ENCODE data around the gene TXNRD3.
A peak's percentile ranks its signal among the peaks of the same experiment; 100 is the strongest.

Gene TXNRD3

GRCh38 chr3:126571078-126571477, 83.8 kb downstream of the TXNRD3 start:
- H4K8ac ChIP-seq (ENCODE audit: low read depth, low read length): no peak overlapping the region
- H2BK5ac ChIP-seq (ENCODE audit: low read length): no peak overlapping the region
- H3K4me2 ChIP-seq (ENCODE audit: insufficient read depth, low read length, poor library complexity, severe bottlenecking): no peak overlapping the region
- no peak overlapping the region for H2AK5ac ChIP-seq (ENCODE audit: low read depth, low read length)
- no peaks in the 10 kb centered on the region for H3K79me1 ChIP-seq (ENCODE audit: low read depth, low read length)
- H3K27me3 ChIP-seq (ENCODE audit: control insufficient read depth in 3 of 3, insufficient read depth in 3 of 3, low read depth in 1 of 3, low read length in 3 of 3): peaks cover 0 to 3% (median 0%) of the 10 kb centered on the region in 3 experiments
- no peak overlapping the region for H3K9ac ChIP-seq (ENCODE audit: low read depth, low read length, poor library complexity)
- no peak for DNase-seq (ENCODE audit: low spot score)
- H3K27ac ChIP-seq (replicated peaks; ENCODE audit: low read length): no peak overlapping the region
- no peak overlapping the region for H2BK12ac ChIP-seq (ENCODE audit: low read length)
- no peak overlapping the region for H2BK15ac ChIP-seq (ENCODE audit: low read length)
- H2BK120ac ChIP-seq (ENCODE audit: low read depth, low read length): no peak overlapping the region
- H3K4me3 ChIP-seq (ENCODE audit: low read length in 2 of 2): no peak overlapping the region
- H3K36me3 ChIP-seq (replicated peaks in 1 of 2; ENCODE audit: control insufficient read depth in 2 of 2, insufficient read depth in 2 of 2, low read length in 2 of 2): no peaks in the 10 kb centered on the region
- peaks cover 3 to 12% of the 10 kb centered on the region in 2 donors for H3K4me1 ChIP-seq (ENCODE audit: control insufficient read depth in 2 of 2, insufficient read depth in 1 of 2, low read depth in 1 of 2, low read length in 2 of 2)
- no peak overlapping the region for H3K14ac ChIP-seq (ENCODE audit: low read length)
- H3K23ac ChIP-seq (ENCODE audit: low read depth, low read length, poor library complexity): no peak overlapping the region
- H3K18ac ChIP-seq (ENCODE audit: low read length): peak overlapping the region; percentile 70
- WGBS, 2 donors (ENCODE audit: extremely low coverage in 2 of 2, insufficient read length in 2 of 2, insufficient replicate concordance in 1 of 2): no CpG with 5 or more reads among the region's 7 CpGs
- no peak overlapping the region for H4K91ac ChIP-seq (ENCODE audit: low read depth, low read length, poor library complexity)
- no peak overlapping the region for H2AFZ ChIP-seq (ENCODE audit: low read length)
- H3K9me3 ChIP-seq (replicated peaks in 1 of 2; ENCODE audit: control insufficient read depth in 2 of 2, insufficient read depth in 1 of 2, low read depth in 1 of 2, low read length in 2 of 2): no peaks in the 10 kb centered on the region
- no peak overlapping the region for H3K4ac ChIP-seq (ENCODE audit: low read length)

- peak overlapping the region in 1 of 2 donors; percentile 17 for H3K4me3 ChIP-seq (ENCODE audit: low read length in 2 of 2)
- H4K91ac ChIP-seq (ENCODE audit: low read depth, low read length, poor library complexity): peak overlapping the region; percentile 75
- H2BK15ac ChIP-seq (ENCODE audit: low read length): peak overlapping the region; percentile 73
- H3K14ac ChIP-seq (ENCODE audit: low read length): peak overlapping the region; percentile 63
- H2BK12ac ChIP-seq (ENCODE audit: low read length): no peak overlapping the region
- no CpG with 5 or more reads among the region's 6 CpGs for WGBS, 2 donors (ENCODE audit: extremely low coverage in 2 of 2, insufficient read length in 2 of 2, insufficient replicate concordance in 1 of 2)
- H4K8ac ChIP-seq (ENCODE audit: low read depth, low read length): no peak overlapping the region
- H3K27me3 ChIP-seq (ENCODE audit: control insufficient read depth in 3 of 3, insufficient read depth in 3 of 3, low read depth in 1 of 3, low read length in 3 of 3): peaks cover 0 to 5% (median 0%) of the 10 kb centered on the region in 3 experiments
- no peak for DNase-seq (ENCODE audit: low spot score)
- peak overlapping the region; percentile 44 for H3K18ac ChIP-seq (ENCODE audit: low read length)
- H3K4me2 ChIP-seq (ENCODE audit: insufficient read depth, low read length, poor library complexity, severe bottlenecking): no peak overlapping the region
- H3K36me3 ChIP-seq (replicated peaks in 1 of 2; ENCODE audit: control insufficient read depth in 2 of 2, insufficient read depth in 2 of 2, low read length in 2 of 2): no peaks in the 10 kb centered on the region
- no peaks in the 10 kb centered on the region for H3K79me1 ChIP-seq (ENCODE audit: low read depth, low read length)
- H3K27ac ChIP-seq (replicated peaks; ENCODE audit: low read length): no peak overlapping the region
- H3K23ac ChIP-seq (ENCODE audit: low read depth, low read length, poor library complexity): no peak overlapping the region
- H2AFZ ChIP-seq (ENCODE audit: low read length): no peak overlapping the region
- peak overlapping the region; percentile 55 for H3K9ac ChIP-seq (ENCODE audit: low read depth, low read length, poor library complexity)
- H3K4me1 ChIP-seq (ENCODE audit: control insufficient read depth in 2 of 2, insufficient read depth in 1 of 2, low read depth in 1 of 2, low read length in 2 of 2): peaks cover 3 to 12% of the 10 kb centered on the region in 2 donors
- no peak overlapping the region for H2BK120ac ChIP-seq (ENCODE audit: low read depth, low read length)
- H3K9me3 ChIP-seq (replicated peaks in 1 of 2; ENCODE audit: control insufficient read depth in 2 of 2, insufficient read depth in 1 of 2, low read depth in 1 of 2, low read length in 2 of 2): no peaks in the 10 kb centered on the region
- H3K4ac ChIP-seq (ENCODE audit: low read length): no peak overlapping the region
- no peak overlapping the region for H2BK5ac ChIP-seq (ENCODE audit: low read length)
- H2AK5ac ChIP-seq (ENCODE audit: low read depth, low read length): peak overlapping the region; percentile 25
Measured at GRCh38 chr3:126570103-126570541, 84.8 kb downstream of the TXNRD3 start.

DNA sequence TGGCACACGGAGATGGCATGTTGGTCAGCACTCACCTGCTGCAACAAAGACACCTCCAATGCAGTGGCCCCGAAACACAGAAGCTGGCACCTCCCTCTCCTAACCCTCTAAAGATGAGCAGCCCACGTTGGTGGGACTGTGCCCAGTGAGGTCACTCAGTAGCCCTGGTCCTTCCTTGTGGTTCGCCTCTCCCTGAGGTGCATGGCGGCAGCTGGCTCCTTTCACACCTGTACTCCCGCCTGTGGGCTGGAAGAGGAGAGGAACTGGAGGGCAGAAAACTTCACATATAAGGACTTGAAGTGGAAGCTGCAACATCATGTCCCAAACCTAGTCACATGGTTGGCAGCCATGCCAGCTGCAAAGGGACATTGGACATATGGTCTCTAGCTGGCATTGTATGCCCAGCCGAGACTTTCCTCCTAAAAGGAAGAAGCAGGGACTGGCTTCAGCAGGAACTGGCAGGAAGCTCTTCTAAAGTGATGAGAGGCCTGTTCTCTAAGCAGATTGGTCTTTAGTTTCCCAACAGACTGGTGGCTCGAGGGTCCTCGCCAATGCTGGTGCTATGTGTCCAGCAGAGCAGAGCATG, 85.4 kb downstream of the TXNRD3 start:
- peak overlapping the region; percentile 76 for H3K14ac ChIP-seq (ENCODE audit: low read length)

DNA sequence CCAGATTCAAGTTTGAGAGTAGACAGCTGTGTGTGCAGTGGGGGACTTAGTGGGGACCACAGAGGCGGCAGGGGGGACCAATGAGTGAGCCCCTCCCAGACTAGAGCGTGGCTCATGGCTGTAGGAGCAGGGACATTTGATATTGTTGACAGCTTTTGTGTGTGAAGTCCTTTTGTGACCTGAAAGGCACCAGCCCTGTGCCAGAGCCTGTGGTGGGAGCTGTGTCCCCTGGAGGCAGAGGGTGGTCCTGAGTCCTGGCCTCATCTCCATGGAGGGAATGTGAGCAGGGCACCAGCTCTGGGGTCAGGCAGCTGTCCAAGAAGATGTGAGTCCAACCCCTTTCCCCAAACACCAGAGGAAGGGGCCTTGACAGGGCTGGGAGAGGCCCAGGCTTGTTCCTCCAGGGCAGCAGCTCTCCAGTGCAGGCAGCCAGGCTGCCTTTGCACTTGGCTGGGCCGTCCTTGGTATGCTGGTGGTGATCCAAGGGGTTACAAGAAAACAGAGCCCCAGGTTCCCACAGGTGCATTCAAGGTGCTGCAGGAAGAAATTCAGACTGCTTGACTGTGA, 86.1 kb downstream of the TXNRD3 start:
- Histone ChIP-seq H2BK120ac (ENCODE audit: low read depth, low read length) (no peak overlapping the region), H2AK5ac (ENCODE audit: low read depth, low read length) (peak overlapping the region; percentile 25), H3K9ac (ENCODE audit: low read depth, low read length, poor library complexity) (no peak overlapping the region), H3K4me2 (ENCODE audit: insufficient read depth, low read length, poor library complexity, severe bottlenecking) (no peak overlapping the region), H3K4me1 (ENCODE audit: control insufficient read depth in 2 of 2, insufficient read depth in 1 of 2, low read depth in 1 of 2, low read length in 2 of 2) (peaks cover 3 to 12% of the 10 kb centered on the region in 2 donors), H3K4ac (ENCODE audit: low read length) (no peak overlapping the region), H2BK12ac (ENCODE audit: low read length) (no peak overlapping the region), H4K8ac (ENCODE audit: low read depth, low read length) (no peak overlapping the region), H3K4me3 (ENCODE audit: low read length in 2 of 2) (no peak overlapping the region), H3K27ac (replicated peaks; ENCODE audit: low read length) (no peak overlapping the region), H4K91ac (ENCODE audit: low read depth, low read length, poor library complexity) (no peak overlapping the region), H3K9me3 (replicated peaks in 1 of 2; ENCODE audit: control insufficient read depth in 2 of 2, insufficient read depth in 1 of 2, low read depth in 1 of 2, low read length in 2 of 2) (peaks cover 0 to 1% of the 10 kb centered on the region in 2 donors), H3K79me1 (ENCODE audit: low read depth, low read length) (no peaks in the 10 kb centered on the region), H3K23ac (ENCODE audit: low read depth, low read length, poor library complexity) (no peak overlapping the region), H3K27me3 (ENCODE audit: control insufficient read depth in 3 of 3, insufficient read depth in 3 of 3, low read depth in 1 of 3, low read length in 3 of 3) (peaks cover 0 to 10% (median 0%) of the 10 kb centered on the region in 3 experiments), H2AFZ (ENCODE audit: low read length) (peak overlapping the region; percentile 51), H3K36me3 (replicated peaks in 1 of 2; ENCODE audit: control insufficient read depth in 2 of 2, insufficient read depth in 2 of 2, low read length in 2 of 2) (no peaks in the 10 kb centered on the region), H3K18ac (ENCODE audit: low read length) (peak overlapping the region; percentile 65), H2BK15ac (ENCODE audit: low read length) (no peak overlapping the region), H2BK5ac (ENCODE audit: low read length) (no peak overlapping the region), H3K14ac (ENCODE audit: low read length) (peak overlapping the region; percentile 76)
- no peak for DNase-seq (ENCODE audit: low spot score)
- WGBS, 2 donors (ENCODE audit: extremely low coverage in 2 of 2, insufficient read length in 2 of 2, insufficient replicate concordance in 1 of 2): no CpG with 5 or more reads among the region's 3 CpGs

More for the DNA sequence above, 85.4 kb downstream of the TXNRD3 start:
- Histone ChIP-seq H3K4me2 (ENCODE audit: insufficient read depth, low read length, poor library complexity, severe bottlenecking) (peak overlapping the region; percentile 0), H2BK5ac (ENCODE audit: low read length) (no peak overlapping the region), H2BK12ac (ENCODE audit: low read length) (no peak overlapping the region), H4K8ac (ENCODE audit: low read depth, low read length) (no peak overlapping the region), H2BK120ac (ENCODE audit: low read depth, low read length) (no peak overlapping the region), H3K9me3 (replicated peaks in 1 of 2; ENCODE audit: control insufficient read depth in 2 of 2, insufficient read depth in 1 of 2, low read depth in 1 of 2, low read length in 2 of 2) (no peaks in the 10 kb centered on the region), H3K4me1 (ENCODE audit: control insufficient read depth in 2 of 2, insufficient read depth in 1 of 2, low read depth in 1 of 2, low read length in 2 of 2) (peaks cover 3 to 12% of the 10 kb centered on the region in 2 donors), H3K4me3 (ENCODE audit: low read length in 2 of 2) (no peak overlapping the region), H3K4ac (ENCODE audit: low read length) (no peak overlapping the region), H3K23ac (ENCODE audit: low read depth, low read length, poor library complexity) (no peak overlapping the region), H3K27ac (replicated peaks; ENCODE audit: low read length) (no peak overlapping the region), H3K27me3 (ENCODE audit: control insufficient read depth in 3 of 3, insufficient read depth in 3 of 3, low read depth in 1 of 3, low read length in 3 of 3) (peaks cover 0 to 8% (median 0%) of the 10 kb centered on the region in 3 experiments), H2AK5ac (ENCODE audit: low read depth, low read length) (peak overlapping the region; percentile 25), H3K79me1 (ENCODE audit: low read depth, low read length) (no peaks in the 10 kb centered on the region), H2AFZ (ENCODE audit: low read length) (peak overlapping the region; percentile 51), H3K18ac (ENCODE audit: low read length) (peak overlapping the region; percentile 65), H4K91ac (ENCODE audit: low read depth, low read length, poor library complexity) (no peak overlapping the region), H2BK15ac (ENCODE audit: low read length) (peak overlapping the region; percentile 73), H3K36me3 (replicated peaks in 1 of 2; ENCODE audit: control insufficient read depth in 2 of 2, insufficient read depth in 2 of 2, low read length in 2 of 2) (no peaks in the 10 kb centered on the region), H3K9ac (ENCODE audit: low read depth, low read length, poor library complexity) (no peak overlapping the region)
- no CpG with 5 or more reads among the region's 9 CpGs for WGBS, 2 donors (ENCODE audit: extremely low coverage in 2 of 2, insufficient read length in 2 of 2, insufficient replicate concordance in 1 of 2)
- DNase-seq (ENCODE audit: low spot score): no peak
